Omental fat pad (tissue), 4 donors: Measurements from ENCODE around the gene MLST8. TPM values are rescaled to one million over a fixed set of nuclear protein-coding genes. Genes with fewer than 3 reads are reported as not detected.

Experiments used
- ATAC-seq: fragments of 150-250 bp; one replicate; pipeline ENCODE4 v1.9.1; 2016; ENCODE audit warnings: mild to moderate bottlenecking, moderate library complexity; ENCODE audit not compliant: low FRiP score
- DNase-seq: peaks from one replicate; pipeline ENCODE4 v3.0.0-alpha.2; 2019; ENCODE audit warnings: low spot score
- CTCF ChIP-seq, 3 donors: fragments of 450-650 bp; IDR thresholded peaks; one replicate each; pipeline ENCODE4 v1.5.1; 2016 to 2017; ENCODE audit warnings: antibody characterized with exemption in 3 of 3, mild to moderate bottlenecking in 3 of 3, moderate library complexity in 2 of 3
- total RNA-seq, 4 donors: library from RNA; depleted of rRNA; stranded (reverse); fragments of >200 nt; gene quantifications; one replicate each; pipeline ENCODE4 v1.1.0, GENCODE V29; 2016

The MLST8 gene
- total RNA-seq, 4 donors from 2014 or later, result 29.8 to 44.6 (median 34.6) TPM

- ATAC-seq (no peak), DNase-seq (no peak)
- TF ChIP-seq CTCF (IDR thresholded peaks at IDR 0.05), result no peak
Measured at GRCh38 chr16:2246301-2246885, 41.1 kb downstream of the MLST8 start.

DNA sequence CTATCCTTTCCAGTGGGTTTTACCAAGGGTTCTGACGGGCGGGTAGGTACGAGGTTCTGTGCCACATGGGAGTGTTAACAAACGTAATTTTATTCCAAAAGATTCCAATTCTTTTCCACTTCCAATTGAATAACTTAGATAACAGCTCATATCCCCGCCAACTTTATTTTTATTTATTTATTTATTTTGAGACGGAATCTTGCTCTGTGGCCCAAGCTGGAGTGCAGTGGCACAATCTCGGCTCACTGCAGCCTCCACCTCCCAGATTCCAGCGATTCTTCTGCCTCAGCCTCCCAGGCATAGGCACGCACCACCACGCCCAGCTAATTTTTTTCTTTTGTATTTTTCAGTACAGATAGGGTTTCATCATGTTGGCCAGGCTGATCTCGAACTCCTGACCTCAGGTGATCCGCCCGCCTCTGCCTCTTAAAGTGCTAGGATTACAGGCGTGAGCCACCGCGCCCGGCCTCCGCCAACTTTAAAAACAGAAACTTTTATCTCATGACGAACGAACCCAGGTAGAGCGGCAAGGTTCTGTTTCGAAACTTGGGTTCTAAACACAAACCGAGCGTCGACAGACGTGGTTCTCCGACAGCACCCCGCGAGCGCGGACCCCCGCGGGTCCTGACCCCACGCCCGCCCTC, 45.5 kb downstream of the MLST8 start:
- DNase-seq (no peak), ATAC-seq (peak; percentile 31)
- no peak for TF ChIP-seq CTCF (IDR thresholded peaks at IDR 0.05)

DNA sequence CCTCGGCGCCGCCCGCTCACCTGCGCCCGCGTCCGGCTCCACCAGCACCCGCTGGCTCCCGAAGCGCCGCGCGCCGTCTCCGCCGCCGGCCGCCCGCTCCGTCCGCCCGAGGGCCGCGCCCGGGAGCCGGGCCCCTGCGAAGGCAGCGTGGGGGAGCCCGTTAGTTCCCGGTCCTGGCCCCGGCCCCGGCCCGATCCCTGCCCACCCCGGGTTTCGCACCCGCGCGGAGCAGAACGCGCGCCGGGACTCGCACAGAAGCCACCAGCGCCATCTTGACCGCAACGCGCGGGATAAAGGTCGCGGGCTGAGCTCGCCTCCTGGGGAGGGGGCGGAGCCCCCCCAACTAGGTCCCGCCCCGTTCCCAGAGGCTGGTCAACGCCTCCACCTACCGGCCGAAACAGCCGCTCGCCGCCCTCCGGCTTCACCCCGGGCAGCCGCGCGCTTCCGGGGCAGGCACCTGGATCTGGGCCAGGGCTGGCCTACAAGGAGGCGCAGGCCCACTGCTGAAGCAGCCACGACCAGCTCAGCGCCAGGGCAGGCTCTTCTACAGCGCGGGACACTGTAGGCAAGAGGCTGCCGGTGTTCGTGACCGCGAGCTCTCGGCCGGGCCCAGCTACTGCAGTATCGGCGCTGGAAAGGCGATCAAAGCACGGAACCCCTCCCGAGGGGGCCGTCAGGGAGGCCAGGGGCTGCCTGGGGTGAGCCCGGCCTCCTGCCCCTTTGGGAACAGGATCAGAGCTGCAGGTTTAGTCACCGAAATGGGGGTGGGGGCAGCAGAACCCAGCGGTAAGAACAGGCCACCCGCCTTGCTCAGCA, 46.2 kb downstream of the MLST8 start, which contains the start of gene ECI1:
ECI1 (minus strand) TSS at position 292 of the 816 bp plus-strand sequence; CDS start at position 271, 21 bp downstream.
- ATAC-seq (peak; percentile 99), DNase-seq (peak; percentile 83)
- TF ChIP-seq CTCF (IDR thresholded peaks at IDR 0.05), result peak in 1 of 3 donors; percentile 7

DNA sequence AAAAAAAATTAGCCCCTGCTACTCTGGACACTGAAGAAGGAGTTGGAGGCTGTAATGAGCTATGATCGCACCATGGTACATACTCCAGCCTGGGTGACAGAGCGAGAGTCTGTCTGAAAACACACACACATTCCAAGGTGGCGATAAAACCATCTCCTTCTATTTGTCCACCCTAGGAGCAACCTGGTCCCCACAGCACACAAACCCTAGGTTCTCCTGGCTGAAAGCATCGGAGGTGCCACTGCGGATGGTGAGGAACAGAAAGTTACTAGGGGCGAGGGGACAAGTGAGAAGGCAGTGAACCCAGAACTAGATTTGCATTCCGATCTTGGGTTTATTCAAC, 47.5 kb downstream of the MLST8 start:
- TF ChIP-seq CTCF (IDR thresholded peaks at IDR 0.05), result no peak
- DNase-seq (no peak), ATAC-seq (no peak)

DNA sequence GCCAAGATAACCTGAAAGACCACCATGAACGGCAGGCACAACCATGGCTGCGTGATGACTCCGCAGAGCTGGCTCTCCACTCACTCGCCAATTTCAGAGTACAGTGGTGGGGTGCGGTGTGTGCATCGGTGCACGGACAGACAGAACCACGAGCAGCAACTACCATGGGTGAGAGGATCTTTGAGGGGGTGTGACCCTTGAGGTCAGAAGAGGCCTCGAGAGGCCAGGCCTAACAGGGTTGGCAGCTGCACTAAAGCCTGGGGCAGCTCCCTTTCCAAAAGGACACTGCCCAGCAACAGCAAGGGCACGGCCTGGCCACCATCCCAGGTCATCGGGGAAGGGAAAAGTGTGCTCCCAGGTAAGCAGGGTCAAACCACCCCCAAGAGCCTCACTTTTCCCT, 48.0 kb downstream of the MLST8 start:
- ATAC-seq, result no peak
- no peak for TF ChIP-seq CTCF (IDR thresholded peaks at IDR 0.05)
- no peak for DNase-seq

DNA sequence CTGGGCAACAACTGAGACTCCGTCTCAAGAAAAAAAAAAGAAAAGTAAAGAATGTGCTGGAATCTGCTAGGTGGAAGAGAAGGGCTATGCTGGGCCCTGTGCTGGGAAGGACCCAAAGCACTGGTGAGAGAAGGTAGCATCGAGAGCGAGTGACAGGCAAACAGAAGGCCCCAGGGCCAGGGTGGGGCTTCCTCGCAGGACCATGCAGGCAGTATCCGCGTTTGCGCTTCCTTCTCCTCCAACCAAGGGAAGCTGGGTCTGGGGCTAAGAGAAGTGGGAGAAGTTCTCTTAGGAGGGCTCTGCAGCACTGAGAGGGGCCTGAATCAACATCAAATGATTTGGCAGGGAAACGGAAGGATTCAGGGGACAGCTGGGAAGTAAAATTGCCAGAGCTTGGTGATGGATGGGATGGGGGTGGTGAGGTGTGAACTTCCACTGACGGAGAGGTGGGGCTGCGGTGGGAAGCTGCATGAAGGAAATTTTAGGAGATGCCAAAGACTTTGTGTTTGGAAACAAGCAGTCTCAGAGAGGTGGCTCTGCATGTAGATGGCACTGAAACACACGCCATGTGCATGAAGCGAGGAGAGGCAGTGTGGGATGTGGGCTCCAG, 51.4 kb downstream of the MLST8 start:
- ATAC-seq, result no peak
- no peak for DNase-seq
- no peak for TF ChIP-seq CTCF (IDR thresholded peaks at IDR 0.05)
